Esophagus (tissue), 2 donors: ENCODE measurements around the gene KLHL41. TPM values are rescaled to one million over a fixed set of nuclear protein-coding genes. Genes with fewer than 3 reads are reported as not detected.

Experiments used
- H3K27ac ChIP-seq, 2 donors: one replicate each; pipeline ENCODE4 v1.5.1; 2013; ENCODE audit warnings: low read depth in 2 of 2, mild to moderate bottlenecking in 2 of 2, inconsistent platforms in 1 of 2, low read length in 1 of 2, moderate library complexity in 1 of 2
- H3K27me3 ChIP-seq, 2 donors: one replicate each; pipeline ENCODE4 v1.6.1; 2013; ENCODE audit warnings: low read length in 2 of 2, control low read depth in 1 of 2, mild to moderate bottlenecking in 1 of 2; ENCODE audit not compliant: insufficient read depth in 2 of 2, control insufficient read depth in 1 of 2
- H3K36me3 ChIP-seq, 2 donors: one replicate each; pipeline ENCODE4 v1.6.1; 2013; ENCODE audit warnings: low read length in 1 of 2; ENCODE audit not compliant: control insufficient read depth in 2 of 2, insufficient read depth in 2 of 2
- H3K4me1 ChIP-seq, 2 donors: one replicate each; pipeline ENCODE4 v1.6.1; 2013; ENCODE audit warnings: low read length in 1 of 2; ENCODE audit not compliant: control insufficient read depth in 2 of 2, insufficient read depth in 2 of 2
- H3K4me3 ChIP-seq, 2 donors: one replicate each; pipeline ENCODE4 v1.5.1; 2013; ENCODE audit warnings: low read length in 2 of 2, mild to moderate bottlenecking in 2 of 2, low read depth in 1 of 2, moderate library complexity in 1 of 2
- H3K9me3 ChIP-seq, 2 donors: one replicate each; pipeline ENCODE4 v1.6.1; 2013; ENCODE audit warnings: mild to moderate bottlenecking in 2 of 2, low read depth in 1 of 2, low read length in 1 of 2, moderate library complexity in 1 of 2; ENCODE audit not compliant: control insufficient read depth in 2 of 2, insufficient read depth in 1 of 2
- WGBS, 2 donors: extraction: QIAGEN DNeasy Blood & Tissue Kit; methylation state at CpG; one replicate each; pipeline ENCODE4 v1.1.7; 2013; 5-methylcytosine and 5-hydroxymethylcytosine counted together
- polyA plus RNA-seq, 2 donors: library from polyadenylated mRNA; stranded (reverse); fragments of 200-250 nt; gene quantifications; one replicate each; pipeline ENCODE4 v1.2.3, GENCODE V29; 2013
- donor health status: healthy with polysubstance abuse.
- donor health status: Bipolar disorder and iron deficiency.

KLHL41 gene
- polyA plus RNA-seq, 2 donors, result 0.31 to 0.34 TPM

- H3K27ac ChIP-seq, result no peak overlapping the region
- H3K4me3 ChIP-seq, result no peak overlapping the region
- peaks cover 0 to 7% of the 10 kb centered on the region in 2 donors for H3K4me1 ChIP-seq
- H3K36me3 ChIP-seq, result peaks cover 0 to 4% of the 10 kb centered on the region in 2 donors
- no peaks in the 10 kb centered on the region for H3K27me3 ChIP-seq
- 68 to 74% methylated on average over 3 of the region's 3 CpGs for WGBS, 2 donors
- H3K9me3 ChIP-seq, result no peaks in the 10 kb centered on the region
Measured at GRCh38 chr2:169478339-169478738, 31.2 kb upstream of the KLHL41 start.

- peak overlapping the region; percentile 62 to 84 for H3K27ac ChIP-seq
- H3K27me3 ChIP-seq, result no peaks in the 10 kb centered on the region
- H3K4me1 ChIP-seq, result peaks cover 0 to 7% of the 10 kb centered on the region in 2 donors
Measured at GRCh38 chr2:169478745-169479256, 30.7 kb upstream of the KLHL41 start.

GRCh38 chr2:169479257-169480078 lies 30.0 kb upstream of the KLHL41 start, which contains the start of gene BBS5:
BBS5 (plus strand) TSS chr2:169479494; CDS start chr2:169479554, 60 bp downstream.
- Histone ChIP-seq H3K4me3 (peak within 1 kb of the TSS; percentile 79 to 92), H3K4me1 (peaks cover 0 to 7% of the 10 kb centered on the region in 2 donors), H3K36me3 (peaks cover 0 to 4% of the 10 kb centered on the region in 2 donors), H3K27ac (peak within 1 kb of the TSS; percentile 62 to 84), H3K27me3 (no peaks in the 10 kb centered on the region), H3K9me3 (no peaks in the 10 kb centered on the region)
- 1% methylated on average over 70 to 71 of the region's 71 CpGs for WGBS, 2 donors

More at GRCh38 chr2:169478745-169479256, 30.7 kb upstream of the KLHL41 start:
- Histone ChIP-seq H3K4me3 (peak overlapping the region; percentile 79 to 92), H3K9me3 (no peaks in the 10 kb centered on the region), H3K36me3 (peaks cover 0 to 4% of the 10 kb centered on the region in 2 donors)
- WGBS, 2 donors, result 71 to 72% methylated on average over 14 of the region's 14 CpGs

GRCh38 chr2:169480079-169480465 lies 29.4 kb upstream of the KLHL41 start:
- Histone ChIP-seq H3K36me3 (peaks cover 0 to 4% of the 10 kb centered on the region in 2 donors), H3K9me3 (no peaks in the 10 kb centered on the region), H3K27ac (peak overlapping the region in 1 of 2 donors; percentile 84), H3K4me3 (peak overlapping the region; percentile 79 to 92), H3K4me1 (peaks cover 0 to 7% of the 10 kb centered on the region in 2 donors), H3K27me3 (no peaks in the 10 kb centered on the region)
- 28 to 33% methylated on average over 9 of the region's 9 CpGs for WGBS, 2 donors

- H3K9me3 ChIP-seq, result no peaks in the 10 kb centered on the region
- no peak overlapping the region for H3K4me3 ChIP-seq
- H3K36me3 ChIP-seq, result peaks cover 2 to 4% of the 10 kb centered on the region in 2 donors
- no peaks in the 10 kb centered on the region for H3K4me1 ChIP-seq
- H3K27ac ChIP-seq, result no peak overlapping the region
- H3K27me3 ChIP-seq, result no peaks in the 10 kb centered on the region
- 89 to 91% methylated on average over 1 of the region's 1 CpG for WGBS, 2 donors
Measured at GRCh38 chr2:169485650-169486138, 23.8 kb upstream of the KLHL41 start.

- Histone ChIP-seq H3K27me3 (no peaks in the 10 kb centered on the region), H3K36me3 (peaks cover 2 to 4% of the 10 kb centered on the region in 2 donors), H3K27ac (no peak overlapping the region), H3K4me1 (no peaks in the 10 kb centered on the region), H3K9me3 (no peaks in the 10 kb centered on the region), H3K4me3 (no peak overlapping the region)
Measured at GRCh38 chr2:169486487-169486886, 23.0 kb upstream of the KLHL41 start.

- Histone ChIP-seq H3K27me3 (no peaks in the 10 kb centered on the region), H3K4me1 (no peaks in the 10 kb centered on the region), H3K9me3 (no peaks in the 10 kb centered on the region), H3K4me3 (no peak overlapping the region), H3K27ac (no peak overlapping the region), H3K36me3 (peaks cover 0 to 2% of the 10 kb centered on the region in 2 donors)
Measured at GRCh38 chr2:169490834-169491233, 18.7 kb upstream of the KLHL41 start.

GRCh38 chr2:169491378-169491777 lies 18.1 kb upstream of the KLHL41 start:
- no peaks in the 10 kb centered on the region for H3K27me3 ChIP-seq
- H3K4me1 ChIP-seq, result no peaks in the 10 kb centered on the region
- no peak overlapping the region for H3K27ac ChIP-seq
- no peak overlapping the region for H3K4me3 ChIP-seq
- no peaks in the 10 kb centered on the region for H3K9me3 ChIP-seq
- H3K36me3 ChIP-seq, result peaks cover 0 to 2% of the 10 kb centered on the region in 2 donors

- Histone ChIP-seq H3K9me3 (no peaks in the 10 kb centered on the region), H3K4me1 (no peaks in the 10 kb centered on the region), H3K27me3 (no peaks in the 10 kb centered on the region), H3K27ac (no peak overlapping the region), H3K4me3 (no peak overlapping the region), H3K36me3 (peaks cover 0 to under 1% of the 10 kb centered on the region in 2 donors)
- WGBS, 2 donors, result 79 to 86% methylated on average over 2 of the region's 2 CpGs
Measured at GRCh38 chr2:169493360-169493759, 16.1 kb upstream of the KLHL41 start.
